PC-9 (cell line): ENCODE measurements around the gene TBC1D26. TPM values are rescaled to one million over a fixed set of nuclear protein-coding genes. Genes with fewer than 3 reads are reported as not detected.
"Not testable (repeated sequence)": the region's sequence is repeated elsewhere in the genome, so short reads cannot be mapped to it uniquely, and the experiment has no call there.

Experiments used
- BruUV-seq: library from RNA; stranded (reverse); fragments of 400-500 nt; replicated peaks from 2 replicates; lab custom pipeline; 2021; lab: Mats Ljungman, UMichigan
- CTCF ChIA-PET: fragments of 300-600 bp; sonication (Branson Sonifier 250); formaldehyde crosslinking; loops from one replicate; lab custom pipeline; 2022; ENCODE audit warnings: antibody characterized with exemption; lab: Charles Lee
- POLR2A ChIA-PET: fragments of 300-600 bp; sonication (Branson Sonifier 250); formaldehyde crosslinking; loops from one replicate; lab custom pipeline; 2022; ENCODE audit warnings: antibody characterized with exemption; ENCODE audit not compliant: unreplicated experiment; lab: Charles Lee
- DNase-seq, 2 experiments: peaks; one replicate each; pipeline versions ENCODE4 v3.0.0 to v3.0.0-alpha.2; 2015 to 2022; ENCODE audit warnings: mixed read lengths in 1 of 2
- H2AFZ ChIP-seq: fragments of 200-600 bp; sonication (generic); 2 replicates; pipeline ENCODE4 v1.8.1; 2017; ENCODE audit warnings: antibody characterized with exemption
- H3F3A ChIP-seq: fragments of 200-600 bp; sonication (generic); 2 replicates; pipeline ENCODE4 v1.8.1; 2017; ENCODE audit warnings: antibody characterized with exemption, mild to moderate bottlenecking, low read depth; ENCODE audit not compliant: insufficient read depth
- H3K27ac ChIP-seq: fragments of 200-600 bp; sonication (generic); 2 replicates; pipeline ENCODE4 v1.6.1; 2016; ENCODE audit warnings: mixed run types
- H3K27me3 ChIP-seq: fragments of 200-600 bp; sonication (generic); 2 replicates; pipeline ENCODE4 v1.6.1; 2016; ENCODE audit warnings: low read depth, mixed run types; ENCODE audit not compliant: insufficient read depth
- H3K36me3 ChIP-seq: fragments of 200-600 bp; sonication (generic); 2 replicates; pipeline ENCODE4 v1.6.1; 2016; ENCODE audit warnings: low read depth, mixed run types
- H3K4me1 ChIP-seq: fragments of 200-600 bp; sonication (generic); replicated peaks from 2 replicates; pipeline ENCODE4 v1.6.1; 2016; ENCODE audit warnings: mixed run types; ENCODE audit not compliant: insufficient read depth
- H3K4me2 ChIP-seq: fragments of 200-600 bp; sonication (generic); 2 replicates; pipeline ENCODE4 v1.6.1; 2017; ENCODE audit warnings: mixed run types
- H3K4me3 ChIP-seq: fragments of 200-600 bp; sonication (generic); 2 replicates; pipeline ENCODE4 v1.6.1; 2016; ENCODE audit warnings: mixed run types
- H3K79me2 ChIP-seq: fragments of 200-600 bp; sonication (generic); 2 replicates; pipeline ENCODE4 v1.6.1; 2017; ENCODE audit warnings: low read depth, mixed run types
- H3K9me2 ChIP-seq: fragments of 200-600 bp; sonication (generic); 2 replicates; pipeline ENCODE4 v1.8.1; 2017; ENCODE audit warnings: mild to moderate bottlenecking; ENCODE audit not compliant: insufficient read depth
- H3K9me3 ChIP-seq: fragments of 200-600 bp; sonication (generic); 2 replicates; pipeline ENCODE4 v1.8.1; 2016; ENCODE audit warnings: low read depth; ENCODE audit not compliant: insufficient read depth
- H4K20me1 ChIP-seq: fragments of 200-600 bp; sonication (generic); 2 replicates; pipeline ENCODE4 v1.8.1; 2017; ENCODE audit not compliant: insufficient read depth
- CTCF ChIP-seq: fragments of 200-600 bp; sonication (generic); conservative IDR thresholded peaks from 2 replicates; pipeline ENCODE4 v1.6.1; 2017; ENCODE audit warnings: mixed run types, antibody characterized with exemption, mild to moderate bottlenecking, moderate library complexity
- EZH2 ChIP-seq: fragments of 200-600 bp; sonication (generic); IDR thresholded peaks from 2 replicates; pipeline ENCODE4 v1.8.0; 2017; ENCODE audit warnings: antibody characterized with exemption, low read depth
- intact Hi-C: fragments of 100-400 bp; cut with micrococcal nuclease; formaldehyde crosslinking; loops from one replicate; pipeline ENCODE4 v1.10.0; 2022; ENCODE audit not compliant: unreplicated experiment
- total RNA-seq: library from RNA; stranded (reverse); gene quantifications from 2 replicates; pipeline ENCODE4 v1.2.3, GENCODE V29; 2021

Gene TBC1D26
- total RNA-seq, 1 experiment from 2014 or later: 0.55 TPM

GRCh38 chr17:15770679-15771078 is 38.6 kb downstream of the TBC1D26 start:
- H3K79me2 ChIP-seq, H3K4me3 ChIP-seq, H3K9me3 ChIP-seq, POLR2A ChIA-PET, H2AFZ ChIP-seq, H3F3A ChIP-seq, CTCF ChIA-PET, H3K4me2 ChIP-seq, H3K27me3 ChIP-seq, BruUV-seq, H4K20me1 ChIP-seq, intact Hi-C loops, H3K36me3 ChIP-seq, H3K9me2 ChIP-seq, H3K4me1 ChIP-seq, DNase-seq, H3K27ac ChIP-seq: not testable (repeated sequence)

- no peaks in the 10 kb centered on the region for H3K9me3 ChIP-seq
- no peak overlapping the region for H2AFZ ChIP-seq
- H3K9me2 ChIP-seq: no peaks in the 10 kb centered on the region
- no peaks in the 10 kb centered on the region for H4K20me1 ChIP-seq
- intact Hi-C loops: no loop called here
- no peaks in the 10 kb centered on the region for H3K27me3 ChIP-seq
- H3K4me2 ChIP-seq: no peak overlapping the region
- no peak for TF ChIP-seq CTCF
- no peak for TF ChIP-seq EZH2
- no peak overlapping the region for H3K4me3 ChIP-seq
- ChIA-PET CTCF (no interaction called here), POLR2A (no interaction called here)
- no peak for DNase-seq
- no TSS peak for BruUV-seq
- no peaks in the 10 kb centered on the region for H3K4me1 ChIP-seq
- no peaks in the 10 kb centered on the region for H3K79me2 ChIP-seq
- no peaks in the 10 kb centered on the region for H3F3A ChIP-seq
- H3K36me3 ChIP-seq: no peaks in the 10 kb centered on the region
- no peak overlapping the region for H3K27ac ChIP-seq
Observed at GRCh38 chr17:15776871-15777270, 44.8 kb downstream of the TBC1D26 start.

GRCh38 chr17:15777297-15777696 is 45.2 kb downstream of the TBC1D26 start:
- H3K36me3 ChIP-seq: no peaks in the 10 kb centered on the region
- H3K4me1 ChIP-seq: no peaks in the 10 kb centered on the region
- H3K79me2 ChIP-seq: no peaks in the 10 kb centered on the region
- CTCF ChIA-PET: no interaction called here
- POLR2A ChIA-PET: no interaction called here
- BruUV-seq: no TSS peak
- H3K4me2 ChIP-seq: no peak overlapping the region
- H4K20me1 ChIP-seq: no peaks in the 10 kb centered on the region
- TF ChIP-seq EZH2 (no peak), CTCF (no peak)
- H2AFZ ChIP-seq: no peak overlapping the region
- no peak overlapping the region for H3K27ac ChIP-seq
- intact Hi-C loops: no loop called here
- H3K9me2 ChIP-seq: no peaks in the 10 kb centered on the region
- H3K4me3 ChIP-seq: no peak overlapping the region
- no peaks in the 10 kb centered on the region for H3K9me3 ChIP-seq
- H3K27me3 ChIP-seq: no peaks in the 10 kb centered on the region
- DNase-seq: no peak
- H3F3A ChIP-seq: no peaks in the 10 kb centered on the region

- Histone ChIP-seq H3K4me2 (no peak overlapping the region), H3K4me1 (no peaks in the 10 kb centered on the region), H3K4me3 (no peak overlapping the region), H3K9me3 (no peaks in the 10 kb centered on the region), H3F3A (no peaks in the 10 kb centered on the region), H4K20me1 (no peaks in the 10 kb centered on the region), H3K9me2 (no peaks in the 10 kb centered on the region), H3K79me2 (no peaks in the 10 kb centered on the region), H3K27ac (no peak overlapping the region), H3K27me3 (no peaks in the 10 kb centered on the region), H3K36me3 (no peaks in the 10 kb centered on the region), H2AFZ (no peak overlapping the region)
- POLR2A ChIA-PET: no interaction called here
- TF ChIP-seq EZH2 (no peak), CTCF (no peak)
- DNase-seq: no peak
- no TSS peak for BruUV-seq
- CTCF ChIA-PET: no interaction called here
- intact Hi-C loops: no loop called here
Observed at GRCh38 chr17:15777717-15778116, 45.6 kb downstream of the TBC1D26 start.
